Measurements from ENCODE around the gene KCNIP4. TPM values are rescaled to one million over a fixed set of nuclear protein-coding genes. Genes with fewer than 3 reads are reported as not detected.

KCNIP4 gene
- total RNA-seq, 1 experiment from 2014 or later, result not detected

- H3K27ac ChIP-seq, result no peak overlapping the region
- no TSS peak for BruUV-seq (replicated peaks)
- H3K36me3 ChIP-seq (ENCODE audit: low read depth), result no peaks in the 10 kb centered on the region
- H3K4me2 ChIP-seq, result no peak overlapping the region
- no peaks in the 10 kb centered on the region for H3K9me3 ChIP-seq (ENCODE audit: insufficient read depth, low read depth)
- no peak overlapping the region for H2AFZ ChIP-seq
- no peak for DNase-seq
- H3K9me2 ChIP-seq (ENCODE audit: insufficient read depth), result no peaks in the 10 kb centered on the region
- TF ChIP-seq EZH2 (IDR thresholded peaks at IDR 0.05; ENCODE audit: low read depth), result no peak
- TF ChIP-seq, protein P1, sequence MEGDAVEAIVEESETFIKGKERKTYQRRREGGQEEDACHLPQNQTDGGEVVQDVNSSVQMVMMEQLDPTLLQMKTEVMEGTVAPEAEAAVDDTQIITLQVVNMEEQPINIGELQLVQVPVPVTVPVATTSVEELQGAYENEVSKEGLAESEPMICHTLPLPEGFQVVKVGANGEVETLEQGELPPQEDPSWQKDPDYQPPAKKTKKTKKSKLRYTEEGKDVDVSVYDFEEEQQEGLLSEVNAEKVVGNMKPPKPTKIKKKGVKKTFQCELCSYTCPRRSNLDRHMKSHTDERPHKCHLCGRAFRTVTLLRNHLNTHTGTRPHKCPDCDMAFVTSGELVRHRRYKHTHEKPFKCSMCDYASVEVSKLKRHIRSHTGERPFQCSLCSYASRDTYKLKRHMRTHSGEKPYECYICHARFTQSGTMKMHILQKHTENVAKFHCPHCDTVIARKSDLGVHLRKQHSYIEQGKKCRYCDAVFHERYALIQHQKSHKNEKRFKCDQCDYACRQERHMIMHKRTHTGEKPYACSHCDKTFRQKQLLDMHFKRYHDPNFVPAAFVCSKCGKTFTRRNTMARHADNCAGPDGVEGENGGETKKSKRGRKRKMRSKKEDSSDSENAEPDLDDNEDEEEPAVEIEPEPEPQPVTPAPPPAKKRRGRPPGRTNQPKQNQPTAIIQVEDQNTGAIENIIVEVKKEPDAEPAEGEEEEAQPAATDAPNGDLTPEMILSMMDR (conservative IDR thresholded peaks at IDR 0.05), result no peak
- CTCF ChIA-PET, result no interaction called here
- H4K20me1 ChIP-seq (ENCODE audit: insufficient read depth), result no peaks in the 10 kb centered on the region
- H3K4me1 ChIP-seq (replicated peaks; ENCODE audit: insufficient read depth), result no peaks in the 10 kb centered on the region
- no peaks in the 10 kb centered on the region for H3K27me3 ChIP-seq (ENCODE audit: insufficient read depth, low read depth)
- H3K79me2 ChIP-seq (ENCODE audit: low read depth), result no peaks in the 10 kb centered on the region
- H3F3A ChIP-seq (ENCODE audit: insufficient read depth, low read depth), result no peaks in the 10 kb centered on the region
- intact Hi-C loops (cut with micrococcal nuclease; ENCODE audit: unreplicated experiment), result no loop called here
- POLR2A ChIA-PET (ENCODE audit: unreplicated experiment), result no interaction called here
- no peak overlapping the region for H3K4me3 ChIP-seq
Measured at GRCh38 chr4:21716531-21716930, 232.0 kb downstream of the KCNIP4 start.

GRCh38 chr4:21710179-21710835 is 238.3 kb downstream of the KCNIP4 start:
- Histone ChIP-seq H3K4me2 (no peak overlapping the region), H3K9me2 (ENCODE audit: insufficient read depth) (no peaks in the 10 kb centered on the region), H2AFZ (no peak overlapping the region), H4K20me1 (ENCODE audit: insufficient read depth) (no peaks in the 10 kb centered on the region), H3F3A (ENCODE audit: insufficient read depth, low read depth) (no peaks in the 10 kb centered on the region), H3K9me3 (ENCODE audit: insufficient read depth, low read depth) (no peaks in the 10 kb centered on the region), H3K4me3 (no peak overlapping the region), H3K27me3 (ENCODE audit: insufficient read depth, low read depth) (no peaks in the 10 kb centered on the region), H3K27ac (no peak overlapping the region), H3K4me1 (replicated peaks; ENCODE audit: insufficient read depth) (no peaks in the 10 kb centered on the region), H3K36me3 (ENCODE audit: low read depth) (no peaks in the 10 kb centered on the region), H3K79me2 (ENCODE audit: low read depth) (no peaks in the 10 kb centered on the region)
- no peak for TF ChIP-seq EZH2 (IDR thresholded peaks at IDR 0.05; ENCODE audit: low read depth)
- TF ChIP-seq, protein P1 (conservative IDR thresholded peaks at IDR 0.05), result no peak
- no TSS peak for BruUV-seq (replicated peaks)
- CTCF ChIA-PET, result no interaction called here
- DNase-seq, result no peak
- intact Hi-C loops (cut with micrococcal nuclease; ENCODE audit: unreplicated experiment), result no loop called here
- POLR2A ChIA-PET (ENCODE audit: unreplicated experiment), result no interaction called here

DNA sequence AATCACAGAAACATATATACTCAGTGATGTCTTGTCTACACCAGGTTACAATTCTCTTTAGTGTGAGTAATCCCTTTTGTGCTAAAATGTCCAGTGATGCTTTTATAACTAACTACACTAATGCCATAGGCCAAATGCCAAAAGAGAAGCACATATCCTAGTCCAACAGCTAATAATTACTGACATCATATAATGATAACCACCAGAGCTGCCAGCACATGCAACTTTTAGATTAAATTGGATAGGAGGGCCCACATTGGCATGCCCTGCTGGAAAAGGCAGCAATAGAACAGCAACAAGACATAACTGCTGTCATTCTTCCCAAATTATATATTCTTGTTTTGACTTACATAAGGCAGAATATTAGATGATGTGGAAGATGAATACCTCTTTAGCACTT is 238.8 kb downstream of the KCNIP4 start:
- no peaks in the 10 kb centered on the region for H3K9me2 ChIP-seq (ENCODE audit: insufficient read depth)
- CTCF ChIA-PET, result no interaction called here
- DNase-seq, result no peak

GRCh38 chr4:21709031-21709430 is 239.5 kb downstream of the KCNIP4 start:
- Histone ChIP-seq H3K27me3 (ENCODE audit: insufficient read depth, low read depth) (no peaks in the 10 kb centered on the region), H3K79me2 (ENCODE audit: low read depth) (no peaks in the 10 kb centered on the region), H3K36me3 (ENCODE audit: low read depth) (no peaks in the 10 kb centered on the region), H3K9me3 (ENCODE audit: insufficient read depth, low read depth) (no peaks in the 10 kb centered on the region), H4K20me1 (ENCODE audit: insufficient read depth) (no peaks in the 10 kb centered on the region), H3K9me2 (ENCODE audit: insufficient read depth) (no peaks in the 10 kb centered on the region), H3F3A (ENCODE audit: insufficient read depth, low read depth) (no peaks in the 10 kb centered on the region), H3K4me3 (no peak overlapping the region), H3K4me2 (no peak overlapping the region), H2AFZ (no peak overlapping the region), H3K4me1 (replicated peaks; ENCODE audit: insufficient read depth) (no peaks in the 10 kb centered on the region), H3K27ac (no peak overlapping the region)
- TF ChIP-seq, protein P1 (conservative IDR thresholded peaks at IDR 0.05), result no peak
- TF ChIP-seq EZH2 (IDR thresholded peaks at IDR 0.05; ENCODE audit: low read depth), result no peak
- intact Hi-C loops (cut with micrococcal nuclease; ENCODE audit: unreplicated experiment), result no loop called here
- no peak for DNase-seq
- BruUV-seq (replicated peaks), result no TSS peak
- CTCF ChIA-PET, result no interaction called here
- POLR2A ChIA-PET (ENCODE audit: unreplicated experiment), result no interaction called here

More for the DNA sequence above, 238.8 kb downstream of the KCNIP4 start:
- Histone ChIP-seq H3K9me3 (ENCODE audit: insufficient read depth, low read depth) (no peaks in the 10 kb centered on the region), H2AFZ (no peak overlapping the region), H3K27me3 (ENCODE audit: insufficient read depth, low read depth) (no peaks in the 10 kb centered on the region), H3K4me1 (replicated peaks; ENCODE audit: insufficient read depth) (no peaks in the 10 kb centered on the region), H3K4me2 (no peak overlapping the region), H3F3A (ENCODE audit: insufficient read depth, low read depth) (no peaks in the 10 kb centered on the region), H4K20me1 (ENCODE audit: insufficient read depth) (no peaks in the 10 kb centered on the region), H3K27ac (no peak overlapping the region), H3K79me2 (ENCODE audit: low read depth) (no peaks in the 10 kb centered on the region), H3K4me3 (no peak overlapping the region), H3K36me3 (ENCODE audit: low read depth) (no peaks in the 10 kb centered on the region)
- no TSS peak for BruUV-seq (replicated peaks)
- POLR2A ChIA-PET (ENCODE audit: unreplicated experiment), result no interaction called here
- intact Hi-C loops (cut with micrococcal nuclease; ENCODE audit: unreplicated experiment), result no loop called here
- no peak for TF ChIP-seq EZH2 (IDR thresholded peaks at IDR 0.05; ENCODE audit: low read depth)
